Measurements from ENCODE around the gene SLC22A17. TPM values are rescaled to one million over a fixed set of nuclear protein-coding genes. Genes with fewer than 3 reads are reported as not detected.

Gene SLC22A17
- total RNA-seq, 1 experiment from 2014 or later, result 6.1 TPM

DNA sequence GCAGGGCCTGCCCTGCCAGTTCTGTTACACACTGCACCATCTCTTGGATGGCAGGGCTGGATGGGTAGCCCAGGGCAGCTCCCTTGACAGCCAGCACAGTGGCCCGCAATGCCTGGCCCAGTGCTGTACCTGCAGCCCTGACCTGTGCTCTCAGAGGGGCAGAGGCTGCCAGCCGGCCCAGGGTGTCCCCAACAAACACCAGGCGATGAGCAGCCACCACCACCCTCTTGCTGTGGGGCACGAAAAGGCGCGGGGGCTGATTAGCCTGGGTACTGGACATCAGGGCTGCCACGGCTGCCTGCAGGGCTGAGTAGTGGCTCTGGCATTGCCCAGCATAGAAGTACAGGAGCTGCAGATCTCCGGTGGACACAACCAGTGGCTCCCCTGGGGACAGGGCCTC, 4.6 kb upstream of the SLC22A17 start:
- Histone ChIP-seq H3K27me3 (no peaks in the 10 kb centered on the region), H3K9me3 (no peaks in the 10 kb centered on the region), H3K4me3 (no peak overlapping the region), H3K36me3 (peaks cover 2% of the 10 kb centered on the region)
- DNase-seq, result no peak

DNA sequence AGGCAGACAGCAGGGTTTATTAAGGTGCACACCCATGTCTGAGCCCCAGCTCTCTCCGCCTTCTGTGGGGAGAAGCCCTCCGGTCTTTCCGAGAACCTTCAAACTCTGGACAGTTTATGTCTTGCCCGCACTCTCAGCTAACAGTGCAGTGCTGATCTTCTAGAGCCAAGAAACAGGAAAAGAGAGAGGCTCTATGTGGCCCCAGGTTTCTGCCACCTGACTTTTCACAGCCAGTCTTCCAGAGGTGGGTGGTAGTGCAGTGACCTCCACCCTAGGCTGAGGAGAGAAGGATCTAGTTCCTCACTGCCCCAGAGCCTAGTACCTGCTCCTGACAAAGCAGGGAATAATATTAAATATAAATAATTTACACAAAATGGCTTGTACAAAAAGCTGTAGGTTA, 4.0 kb upstream of the SLC22A17 start:
- Histone ChIP-seq H3K9me3 (no peaks in the 10 kb centered on the region), H3K36me3 (peaks cover 2% of the 10 kb centered on the region), H3K27me3 (no peaks in the 10 kb centered on the region), H3K4me3 (no peak overlapping the region)
- DNase-seq, result no peak

DNA sequence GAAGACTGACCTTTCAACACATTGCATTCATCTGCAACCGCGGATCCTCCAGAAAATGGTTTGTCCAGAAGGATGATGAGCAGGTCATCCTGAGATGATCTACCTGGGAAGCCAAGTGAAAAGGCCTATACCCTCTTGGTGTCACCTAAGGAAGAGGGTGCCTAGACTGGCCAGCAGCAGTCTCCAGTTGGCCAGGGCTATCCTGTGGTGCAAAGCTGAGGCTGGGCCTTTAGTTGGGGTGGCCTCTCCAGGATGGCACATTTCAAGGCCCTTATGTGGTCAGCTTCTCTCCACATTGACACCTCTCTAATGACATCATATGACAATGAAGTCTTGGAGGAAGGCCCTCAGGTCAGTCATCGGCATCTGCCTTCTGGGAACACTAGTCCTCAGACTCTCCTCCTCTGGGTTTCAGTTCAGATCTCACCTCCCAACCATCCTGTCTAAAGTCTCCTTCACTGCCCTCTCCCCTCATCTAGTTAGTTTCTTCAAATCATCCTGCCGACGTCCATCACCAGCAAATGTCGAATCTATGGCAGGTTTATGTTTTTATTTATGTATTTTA, 3.3 kb upstream of the SLC22A17 start:
- H3K27me3 ChIP-seq, result no peaks in the 10 kb centered on the region
- no peak overlapping the region for H3K4me3 ChIP-seq
- H3K36me3 ChIP-seq, result peaks cover 2% of the 10 kb centered on the region
- no peaks in the 10 kb centered on the region for H3K9me3 ChIP-seq
- no peak for DNase-seq

DNA sequence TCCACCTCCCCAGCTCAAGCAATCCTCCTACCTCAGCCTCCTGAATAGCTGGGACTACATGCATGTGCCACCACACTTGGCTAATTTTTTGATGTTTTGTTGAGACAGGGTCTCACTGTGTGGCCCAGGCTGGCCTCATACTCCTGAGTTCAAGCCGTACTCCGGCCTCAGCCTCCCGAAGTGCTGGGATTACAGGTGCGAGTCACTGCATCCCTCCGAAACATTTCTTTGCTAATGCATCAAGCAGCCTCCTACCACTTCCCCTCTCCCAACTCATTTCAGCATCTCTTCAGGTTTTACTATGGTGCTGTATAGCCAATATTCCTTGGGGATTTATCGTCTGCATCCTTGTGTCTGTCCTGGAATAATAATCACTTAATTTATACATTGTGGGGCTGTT, 2.3 kb upstream of the SLC22A17 start:
- no peak for DNase-seq
- Histone ChIP-seq H3K27me3 (no peaks in the 10 kb centered on the region), H3K4me3 (no peak overlapping the region), H3K9me3 (no peaks in the 10 kb centered on the region), H3K36me3 (peaks cover 2% of the 10 kb centered on the region; the same call in 1 of the 2 replicates)

DNA sequence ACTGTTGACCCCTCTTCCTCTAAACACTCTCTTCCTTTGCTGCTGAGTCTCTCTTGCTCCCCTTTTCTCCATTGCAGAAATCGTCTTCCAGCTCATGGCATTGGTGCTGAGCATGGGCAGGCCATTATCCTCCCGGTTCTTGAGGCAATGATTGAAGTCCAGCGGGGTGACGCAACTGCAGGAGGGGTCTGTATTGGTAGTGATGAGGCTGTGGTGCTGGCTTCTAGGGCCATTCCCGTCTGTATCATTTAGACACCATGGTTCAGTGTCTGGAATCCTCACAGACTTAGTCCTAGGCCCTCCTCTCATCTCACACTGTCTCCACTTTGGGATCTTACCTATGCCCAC, 720 bp upstream of the SLC22A17 start:
- Histone ChIP-seq H3K36me3 (peaks cover 2% of the 10 kb centered on the region; the same call in 1 of the 2 replicates), H3K27me3 (no peaks in the 10 kb centered on the region), H3K9me3 (no peaks in the 10 kb centered on the region), H3K4me3 (no peak overlapping the region)
- DNase-seq, result no peak

DNA sequence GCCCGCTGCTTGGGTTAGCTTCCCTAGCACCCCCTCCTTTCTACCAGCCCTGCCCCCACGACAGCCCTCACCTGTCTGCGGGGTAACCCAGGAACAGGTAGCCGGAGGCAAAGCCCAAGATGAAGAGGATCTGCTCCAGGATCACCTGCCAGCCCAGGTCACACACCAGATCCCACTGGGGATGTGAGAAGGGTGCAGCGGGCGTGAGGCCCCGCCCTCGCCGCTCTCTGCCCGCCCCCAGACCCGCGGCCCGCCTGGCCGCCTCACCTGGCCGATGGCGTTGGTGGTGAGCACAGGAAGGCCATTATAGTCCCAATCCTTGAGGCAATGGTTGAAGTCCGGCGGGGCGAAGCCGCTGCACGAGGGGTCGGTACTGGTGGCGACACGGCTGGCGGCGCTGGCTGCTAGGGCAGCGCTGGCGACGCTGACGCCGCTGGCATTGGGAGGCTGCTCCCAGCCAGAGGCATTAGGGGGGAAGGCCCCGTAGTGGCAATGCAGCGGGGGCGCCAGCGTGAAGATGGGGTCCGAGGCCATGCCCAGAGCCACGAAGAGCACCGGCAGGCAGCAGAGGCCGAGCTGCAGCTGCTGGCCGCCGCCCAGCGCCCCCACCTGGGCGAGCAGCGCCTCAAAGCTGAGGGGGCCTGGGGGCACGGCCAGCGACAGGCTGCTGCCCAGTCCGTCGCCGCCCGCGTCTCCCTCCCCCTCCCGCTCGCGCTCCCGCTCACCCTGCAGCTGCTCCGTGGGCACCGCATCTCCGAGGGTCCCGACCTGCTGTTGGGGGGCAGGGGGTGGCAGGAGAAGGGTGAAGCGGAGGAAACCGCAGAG, 794 bp downstream of the SLC22A17 start:
- Histone ChIP-seq H3K4me3 (peak overlapping the region; percentile 49), H3K9me3 (no peaks in the 10 kb centered on the region), H3K27me3 (no peaks in the 10 kb centered on the region), H3K36me3 (no peaks in the 10 kb centered on the region)
- DNase-seq, result no peak

DNA sequence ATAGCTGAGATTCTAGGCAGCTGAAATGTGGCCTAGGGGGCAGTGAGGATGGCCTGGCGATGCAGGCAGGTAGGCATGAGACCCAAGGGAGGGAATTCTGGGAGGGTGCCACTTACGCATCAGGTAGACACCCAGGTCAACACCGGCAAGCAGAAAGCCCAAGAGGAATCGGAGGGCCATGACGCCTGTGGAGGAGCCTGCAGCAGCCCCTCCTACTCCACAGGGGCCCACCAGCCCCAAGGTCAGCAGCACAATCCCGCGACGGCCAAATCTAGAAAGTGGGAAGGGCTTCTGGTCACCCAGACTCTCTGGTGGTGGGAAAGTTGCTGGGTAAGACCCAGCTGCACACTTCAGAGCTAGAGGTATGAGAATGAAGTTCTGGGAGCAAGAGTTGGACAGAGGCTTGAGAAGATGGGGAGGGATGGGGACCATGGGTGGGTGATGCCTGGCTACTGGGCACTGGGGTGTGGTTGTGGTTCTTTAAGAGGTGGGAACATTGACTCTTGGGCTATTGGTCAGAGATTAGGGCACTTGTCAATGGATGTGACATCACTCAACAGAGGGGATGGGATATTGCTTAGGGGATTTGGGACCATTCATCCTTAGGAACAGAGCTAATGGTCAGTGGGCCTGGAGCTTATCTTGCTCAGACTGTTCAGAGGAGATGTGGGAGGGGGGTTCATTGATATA, 3.4 kb downstream of the SLC22A17 start:
- Histone ChIP-seq H3K4me3 (no peak overlapping the region), H3K27me3 (no peaks in the 10 kb centered on the region), H3K36me3 (no peaks in the 10 kb centered on the region), H3K9me3 (no peaks in the 10 kb centered on the region)
- DNase-seq, result no peak

DNA sequence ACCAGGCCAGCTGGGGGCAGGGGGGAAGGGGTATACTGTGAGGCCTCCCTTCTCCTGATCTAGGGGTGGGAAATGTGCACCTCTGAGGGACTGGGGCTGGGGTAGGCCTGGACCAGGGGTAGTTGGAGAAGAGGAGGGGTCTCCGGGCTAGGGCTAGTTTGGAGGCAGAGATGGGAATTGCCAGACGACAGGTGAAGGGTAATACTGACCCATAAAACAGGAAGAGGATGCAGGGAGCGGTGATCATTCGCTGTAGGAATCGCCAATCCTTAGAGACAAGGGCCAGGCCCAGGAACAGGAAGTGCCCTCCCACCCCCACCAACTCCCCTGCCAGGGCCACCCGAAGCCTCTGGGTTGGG, 4.4 kb downstream of the SLC22A17 start:
- DNase-seq, result no peak
- Histone ChIP-seq H3K36me3 (no peaks in the 10 kb centered on the region), H3K9me3 (no peaks in the 10 kb centered on the region), H3K4me3 (no peak overlapping the region), H3K27me3 (no peaks in the 10 kb centered on the region)

DNA sequence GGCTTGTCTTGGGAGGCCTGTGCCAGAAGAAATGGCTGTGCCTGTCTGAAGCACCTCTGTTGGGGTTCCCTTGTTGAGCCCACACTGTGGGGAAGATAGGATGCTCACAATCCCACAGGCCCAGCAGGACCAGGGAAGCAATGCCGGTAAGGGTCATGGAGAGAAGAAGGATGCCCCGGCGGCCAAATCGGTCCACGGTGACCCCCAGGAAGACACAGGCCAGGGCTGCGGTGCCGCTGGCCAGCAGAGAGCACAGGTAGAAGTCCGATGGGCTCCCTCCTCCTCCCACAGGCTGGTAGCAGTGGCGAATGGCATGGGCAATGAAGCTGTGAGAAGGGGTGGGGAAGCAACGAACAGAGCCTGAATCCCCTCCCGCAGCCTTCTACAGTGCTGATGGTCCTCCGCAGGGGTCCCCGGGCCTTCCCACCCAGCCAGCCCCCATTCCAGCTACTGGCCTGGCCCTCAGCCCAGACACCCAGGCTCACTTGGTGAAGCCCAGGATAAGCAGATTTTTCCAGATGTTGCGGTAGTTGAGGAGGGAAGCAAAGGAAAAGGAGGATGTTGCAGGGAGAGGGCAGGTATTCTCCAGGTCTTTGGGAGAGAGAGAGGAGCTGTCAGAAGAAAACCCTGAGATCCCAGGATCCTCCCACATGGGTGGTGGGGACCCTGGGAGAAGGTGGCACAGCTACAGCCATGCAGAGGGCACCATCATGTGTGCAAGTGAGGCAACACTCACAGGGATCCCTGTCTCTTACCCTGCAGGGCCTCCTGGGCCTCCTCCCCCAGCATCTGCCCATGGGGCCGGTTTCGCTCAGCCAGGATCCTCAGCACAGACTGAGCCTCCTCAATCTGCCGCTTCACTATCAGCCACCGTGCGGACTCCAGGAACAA, 5.0 kb downstream of the SLC22A17 start:
- Histone ChIP-seq H3K27me3 (no peaks in the 10 kb centered on the region), H3K4me3 (no peak overlapping the region), H3K36me3 (no peaks in the 10 kb centered on the region), H3K9me3 (no peaks in the 10 kb centered on the region)
- DNase-seq, result no peak

DNA sequence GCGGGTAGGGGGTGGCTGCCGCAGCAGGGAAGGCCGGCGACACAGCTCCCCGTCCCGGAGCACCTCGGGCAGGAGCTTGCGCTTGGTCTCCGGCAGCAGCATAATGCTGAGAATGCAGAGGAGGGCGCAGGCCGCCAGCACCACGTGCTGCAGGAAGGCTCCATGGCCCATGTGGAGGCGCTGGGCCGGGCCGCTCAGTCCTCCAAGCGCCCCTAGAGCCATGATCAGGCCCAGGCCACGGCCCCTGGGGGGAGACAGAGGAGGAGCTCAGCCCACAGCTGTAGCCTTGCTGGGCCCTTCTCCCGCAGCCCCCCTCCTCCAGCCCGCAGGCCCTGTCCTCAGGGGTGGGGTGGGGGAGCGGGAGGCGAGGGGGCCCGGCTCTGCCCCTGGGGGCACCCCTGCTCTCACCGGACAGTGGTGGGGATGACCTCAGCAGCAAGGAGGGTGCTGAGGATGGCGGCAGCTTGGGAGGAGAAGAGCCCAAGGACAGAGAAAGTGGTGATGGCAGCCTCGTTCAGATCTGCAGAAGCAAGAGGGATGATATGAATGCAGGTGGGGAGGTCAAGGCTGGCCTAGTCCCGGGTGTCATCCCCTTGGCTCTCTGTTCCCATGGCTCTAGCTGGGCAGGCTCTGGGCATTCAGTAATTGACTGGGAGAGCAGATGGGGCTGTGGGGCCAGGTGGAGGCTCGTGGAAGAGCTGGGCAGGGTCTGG, 5.8 kb downstream of the SLC22A17 start:
- Histone ChIP-seq H3K9me3 (no peaks in the 10 kb centered on the region), H3K4me3 (no peak overlapping the region), H3K27me3 (no peaks in the 10 kb centered on the region), H3K36me3 (no peaks in the 10 kb centered on the region)
- DNase-seq, result no peak

DNA sequence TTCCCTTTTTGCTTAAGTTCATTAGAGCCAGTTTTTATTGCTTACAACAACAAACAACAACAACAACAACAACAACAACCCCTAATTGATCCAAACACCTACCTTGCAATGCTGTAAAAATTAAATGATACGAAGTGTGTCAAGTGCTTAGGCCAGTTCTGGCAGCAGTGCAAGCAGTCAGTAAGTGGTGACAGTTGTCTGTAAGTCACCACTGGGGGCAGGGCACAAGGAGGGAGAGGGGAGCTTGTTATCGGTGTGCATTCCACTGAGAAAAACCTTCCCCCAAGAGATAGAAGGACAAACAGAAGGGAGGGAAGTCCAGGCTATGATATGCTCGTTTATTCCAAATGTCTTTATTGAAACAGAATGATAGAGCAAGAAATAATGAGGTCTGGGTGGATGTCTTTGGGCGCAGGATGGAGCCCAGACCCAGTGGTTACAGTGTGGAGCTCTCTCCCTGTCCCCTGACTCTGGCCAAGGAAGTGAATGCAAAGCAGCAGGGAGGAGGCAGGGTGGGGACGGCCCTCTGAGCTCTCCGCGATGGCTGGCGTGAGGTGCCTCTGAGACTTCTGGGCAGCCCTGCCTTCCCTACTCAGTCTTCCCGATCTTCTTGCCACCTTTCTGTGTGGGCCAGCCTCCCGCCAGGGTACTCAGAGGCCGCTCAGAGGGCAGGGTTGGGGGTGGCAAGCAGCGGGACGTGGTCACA, 6.5 kb downstream of the SLC22A17 start:
- DNase-seq, result no peak
- no peaks in the 10 kb centered on the region for H3K27me3 ChIP-seq
- no peaks in the 10 kb centered on the region for H3K9me3 ChIP-seq
- no peaks in the 10 kb centered on the region for H3K36me3 ChIP-seq
- H3K4me3 ChIP-seq, result no peak overlapping the region

DNA sequence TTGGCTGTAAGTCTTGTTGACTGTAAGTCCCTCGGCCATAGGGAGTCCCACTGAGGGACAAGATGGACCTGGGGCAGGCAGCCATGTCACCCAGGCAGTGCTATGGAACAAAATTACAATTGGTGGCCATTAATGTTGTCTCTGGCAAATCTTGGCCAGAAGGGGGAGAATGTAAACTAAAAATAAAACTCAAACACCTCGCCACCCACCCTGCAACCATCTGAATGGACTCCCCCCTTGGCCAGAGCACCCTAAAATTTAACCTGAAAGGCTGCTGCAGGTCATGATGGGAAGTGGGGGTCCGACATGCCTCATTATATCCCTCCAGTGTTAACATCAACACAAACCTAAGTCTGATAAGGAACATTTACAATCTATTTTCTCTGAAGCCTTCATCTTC, 8.2 kb downstream of the SLC22A17 start:
- H3K4me3 ChIP-seq, result no peak overlapping the region
- peaks cover under 1% of the 10 kb centered on the region; the same call in 1 of the 2 replicates for H3K9me3 ChIP-seq
- no peaks in the 10 kb centered on the region for H3K27me3 ChIP-seq
- no peaks in the 10 kb centered on the region for H3K36me3 ChIP-seq
- DNase-seq, result no peak

DNA sequence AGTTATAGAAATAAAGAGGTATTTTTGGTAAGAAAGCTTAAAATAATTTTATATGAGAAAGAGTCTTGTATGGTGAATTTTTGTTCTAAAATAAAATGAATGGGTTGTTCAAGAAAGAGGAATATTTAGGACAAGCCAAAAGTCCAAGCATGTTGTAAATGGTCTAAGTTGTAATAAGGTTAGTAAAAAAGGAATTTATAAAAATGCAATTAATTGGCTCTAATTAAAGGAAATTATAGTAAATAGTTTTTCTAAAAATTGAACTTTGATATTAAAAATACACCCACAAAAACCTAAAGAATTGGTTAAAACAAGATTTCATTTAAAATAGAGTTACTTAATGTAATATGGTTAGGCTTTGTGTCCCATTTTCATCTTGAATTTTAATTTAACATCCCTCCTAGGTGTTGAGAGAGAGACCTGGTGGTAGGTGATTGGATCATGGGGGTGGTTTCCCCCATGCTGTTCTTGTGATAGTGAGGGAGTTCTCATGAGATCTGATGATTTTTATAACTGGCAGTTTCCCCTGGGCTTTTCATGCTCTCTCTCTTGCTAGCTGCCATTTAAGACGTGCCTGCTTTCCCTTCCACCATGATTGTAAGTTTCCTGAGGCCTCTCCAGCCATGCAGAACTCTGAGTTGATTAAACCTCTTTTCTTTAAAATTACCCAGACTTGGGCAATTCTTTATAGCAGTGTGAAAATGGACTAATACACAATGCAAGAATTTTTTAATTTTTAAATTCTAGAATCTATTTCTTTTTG, 13.0 kb downstream of the SLC22A17 start:
- H3K36me3 ChIP-seq, result no peaks in the 10 kb centered on the region
- no peaks in the 10 kb centered on the region for H3K27me3 ChIP-seq
- DNase-seq, result no peak
- no peak overlapping the region for H3K4me3 ChIP-seq
- peaks cover 3% of the 10 kb centered on the region for H3K9me3 ChIP-seq

DNA sequence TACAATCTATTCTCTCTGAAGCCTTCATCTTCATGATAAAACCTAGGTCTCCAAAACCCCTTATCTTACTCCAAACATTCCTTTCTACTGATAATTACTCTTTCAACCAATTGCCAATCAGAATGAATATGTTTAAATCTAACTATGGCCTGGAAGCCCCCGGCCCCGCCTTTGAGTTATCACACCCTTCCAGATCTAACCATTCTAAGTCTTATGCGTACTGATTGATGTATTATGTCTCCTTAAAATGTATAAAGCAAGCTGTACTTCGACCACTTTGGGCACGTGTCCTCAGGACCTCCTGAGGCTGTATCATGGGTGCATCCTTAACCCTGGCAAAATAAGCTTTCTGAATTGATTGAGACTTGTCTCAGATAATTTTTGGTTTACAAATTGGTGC, 17.1 kb downstream of the SLC22A17 start:
- DNase-seq, result no peak
- Histone ChIP-seq H3K27me3 (no peaks in the 10 kb centered on the region), H3K4me3 (no peak overlapping the region), H3K36me3 (no peaks in the 10 kb centered on the region), H3K9me3 (peaks cover 3% of the 10 kb centered on the region)

Data from MG63 (cell line).